ENCODE measurements around the gene PLEKHA1. TPM values are rescaled to one million over a fixed set of nuclear protein-coding genes. Genes with fewer than 3 reads are reported as not detected.

PLEKHA1 gene
- total RNA-seq, 1 donor from 2014 or later, result 7.8 TPM

DNA sequence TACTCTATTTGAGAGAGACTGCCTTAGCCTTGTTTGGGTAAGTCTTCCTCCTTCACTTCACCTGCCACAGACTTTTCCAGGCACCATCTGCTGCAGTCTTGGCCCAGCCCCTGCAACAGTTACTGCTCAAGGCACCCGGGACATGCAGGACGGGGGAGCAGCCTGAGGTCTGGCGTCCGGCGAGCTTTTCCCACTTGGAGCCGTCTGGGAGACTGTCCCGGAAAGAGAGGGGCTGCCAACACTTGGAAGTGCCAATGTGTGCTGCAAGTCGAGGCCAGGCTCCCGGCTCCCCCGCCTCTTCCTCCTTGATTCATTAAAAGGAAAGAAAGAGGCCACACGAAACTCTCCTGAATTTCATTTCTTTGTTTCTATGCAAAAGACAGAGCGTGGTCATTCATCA, 100.6 kb downstream of the PLEKHA1 start:
- intact Hi-C loops (cut with micrococcal nuclease), result no loop called here

GRCh38 chr10:122475591-122476332, 101.3 kb downstream of the PLEKHA1 start:
- intact Hi-C loops (cut with micrococcal nuclease), result no loop called here

DNA sequence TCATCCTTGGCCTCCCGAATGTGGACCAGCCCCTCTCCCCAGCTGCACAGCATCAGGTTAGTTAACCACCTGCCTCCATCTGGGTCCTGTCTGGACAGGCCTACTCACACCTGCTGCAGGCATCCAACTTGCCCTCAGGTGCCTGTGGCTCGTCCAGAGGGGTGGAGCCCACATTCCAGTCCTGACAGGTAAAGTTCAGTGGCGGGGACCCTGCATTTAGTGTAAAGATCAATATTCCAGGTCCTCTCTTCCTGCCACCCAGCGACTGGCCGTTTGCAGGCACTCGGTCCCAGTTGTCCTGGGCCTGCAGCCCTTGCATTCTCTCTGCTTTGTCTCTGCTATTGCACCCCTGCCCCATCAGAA, 101.8 kb downstream of the PLEKHA1 start:
- intact Hi-C loops (cut with micrococcal nuclease), result no loop called here

- intact Hi-C loops (cut with micrococcal nuclease), result no loop called here
Observed at GRCh38 chr10:122477436-122477835, 102.9 kb downstream of the PLEKHA1 start.

DNA sequence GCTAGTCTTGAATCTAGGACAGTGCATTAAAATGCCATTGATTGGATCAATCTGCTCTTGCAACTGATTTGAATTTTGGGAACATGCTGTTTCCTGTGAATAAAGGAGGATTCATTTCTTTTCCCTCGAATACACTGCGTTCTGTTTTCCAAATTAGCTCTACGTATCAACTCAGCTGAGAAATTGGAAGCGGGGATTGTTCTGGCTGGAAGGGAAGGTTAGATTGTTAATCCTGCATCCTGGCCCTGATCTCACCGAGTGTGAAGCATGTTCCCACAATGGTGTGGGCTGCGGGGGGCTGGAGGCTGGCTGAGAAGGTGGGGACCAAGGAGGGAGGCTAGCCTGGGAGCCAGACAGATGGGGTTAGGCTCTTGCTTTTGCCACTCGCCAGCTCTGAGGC, 104.5 kb downstream of the PLEKHA1 start:
- intact Hi-C loops (cut with micrococcal nuclease), result no loop called here

- intact Hi-C loops (cut with micrococcal nuclease), result no loop called here
Observed at GRCh38 chr10:122480146-122480833, 105.8 kb downstream of the PLEKHA1 start.

DNA sequence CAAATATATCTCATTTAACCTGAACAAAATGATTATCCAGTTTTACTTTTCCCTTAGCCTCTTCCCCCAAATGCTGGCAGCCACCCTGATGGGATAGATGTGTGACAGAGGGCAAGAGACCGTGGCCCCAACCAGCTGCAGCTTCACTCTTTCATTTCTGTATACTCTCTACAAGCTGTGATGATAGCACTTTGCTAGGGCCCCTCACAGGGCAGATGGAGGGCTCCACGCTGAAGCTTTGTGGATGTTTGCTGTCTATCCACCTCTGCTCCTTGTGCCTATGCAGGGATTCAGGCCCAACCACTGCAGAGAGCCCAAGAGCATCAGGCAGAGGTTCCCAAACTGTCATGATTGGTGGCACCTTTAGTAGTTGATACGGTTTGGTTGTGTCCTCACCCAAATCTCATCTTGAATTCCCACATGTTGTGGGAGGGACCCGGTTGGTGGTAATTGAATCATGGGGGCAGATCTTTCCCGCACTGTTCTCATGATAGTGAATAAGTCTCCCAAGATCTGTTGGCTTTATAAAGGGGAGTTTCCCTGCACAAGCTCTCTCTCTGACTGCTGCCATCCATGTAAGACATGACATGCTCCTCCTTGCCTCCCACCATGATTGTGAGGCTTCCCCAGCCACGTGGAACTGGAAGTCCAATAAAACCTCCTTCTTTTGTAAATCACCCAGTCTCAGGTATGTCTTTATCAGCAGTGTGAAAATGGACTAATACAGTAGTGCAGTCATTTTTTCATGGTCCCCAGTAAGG, 107.0 kb downstream of the PLEKHA1 start:
- intact Hi-C loops (cut with micrococcal nuclease), result no loop called here

Other genes with a start within 250 kb of the PLEKHA1 start
- gene BTBD16, start 103.4 kb upstream of the PLEKHA1 start, total RNA-seq, result not detected in 2 replicates
- not detected in 2 replicates for gene ARMS2, start 79.9 kb downstream of the PLEKHA1 start, total RNA-seq
- not detected in 2 replicates for gene HTRA1, start 86.8 kb downstream of the PLEKHA1 start, total RNA-seq
- not detected in 2 replicates for gene DMBT1, start 186.0 kb downstream of the PLEKHA1 start, total RNA-seq